OCI-LY7 (cell line): ENCODE results near the gene CXCL12. TPM values are rescaled to one million over a fixed set of nuclear protein-coding genes. Genes with fewer than 3 reads are reported as not detected.

Experiments
- BruUV-seq: library from RNA; stranded (reverse); fragments of 400-500 nt; replicated peaks from 2 replicates; lab custom pipeline; 2021; lab: Mats Ljungman, UMichigan
- CTCF ChIA-PET: fragments of 300-600 bp; sonication (Branson Sonifier 250); formaldehyde crosslinking; loops from one replicate; lab custom pipeline; 2022; ENCODE audit warnings: antibody characterized with exemption; ENCODE audit not compliant: unreplicated experiment; lab: Charles Lee
- POLR2A ChIA-PET: fragments of 300-600 bp; sonication (Branson Sonifier 250); formaldehyde crosslinking; loops from one replicate; lab custom pipeline; 2022; ENCODE audit warnings: antibody characterized with exemption; lab: Charles Lee
- DNase-seq: peaks from one replicate; pipeline ENCODE4 v3.0.0-alpha.2; 2015; ENCODE audit warnings: low spot score
- H2AFZ ChIP-seq: fragments of 200-600 bp; sonication (generic), shearing (Covaris generic); 2 replicates; pipeline ENCODE4 v1.6.1; 2014; ENCODE audit warnings: mild to moderate bottlenecking, antibody characterized with exemption, low read length, moderate library complexity
- H3K27ac ChIP-seq: fragments of 200-600 bp; sonication (generic); 2 replicates; pipeline ENCODE4 v1.5.1; 2014; ENCODE audit warnings: mixed run types, low read depth, mild to moderate bottlenecking, moderate library complexity, low read length, inconsistent platforms; ENCODE audit not compliant: poor library complexity, severe bottlenecking
- H3K36me3 ChIP-seq: fragments of 200-600 bp; sonication (generic); 2 replicates; pipeline ENCODE4 v1.6.1; 2014; ENCODE audit warnings: mild to moderate bottlenecking, antibody characterized with exemption, low read length, moderate library complexity, mixed read lengths; ENCODE audit not compliant: insufficient read depth
- H3K4me1 ChIP-seq: fragments of 200-600 bp; sonication (generic); 2 replicates; pipeline ENCODE4 v1.5.1; 2014; ENCODE audit warnings: mild to moderate bottlenecking, low read length; ENCODE audit not compliant: insufficient read depth, poor library complexity, severe bottlenecking
- H3K4me2 ChIP-seq: fragments of 200-600 bp; sonication (generic); 2 replicates; pipeline ENCODE4 v1.6.1; 2014; ENCODE audit warnings: mild to moderate bottlenecking, low read length
- H3K4me3 ChIP-seq: fragments of 200-600 bp; sonication (generic); 2 replicates; pipeline ENCODE4 v1.5.1; 2014; ENCODE audit warnings: mild to moderate bottlenecking, low read depth, low read length; ENCODE audit not compliant: poor library complexity, severe bottlenecking
- H3K79me2 ChIP-seq: fragments of 200-600 bp; sonication (generic); 2 replicates; pipeline ENCODE4 v1.6.1; 2016; ENCODE audit warnings: low read depth, mild to moderate bottlenecking, low read length, moderate library complexity, mixed read lengths; ENCODE audit not compliant: insufficient read depth
- H3K9me2 ChIP-seq: fragments of 200-600 bp; sonication (generic); 2 replicates; pipeline ENCODE4 v1.6.1; 2016; ENCODE audit warnings: mild to moderate bottlenecking, low read length, mixed read lengths; ENCODE audit not compliant: insufficient read depth
- H3K9me3 ChIP-seq: fragments of 200-600 bp; sonication (generic); 2 replicates; pipeline ENCODE4 v1.6.1; 2014; ENCODE audit warnings: mild to moderate bottlenecking, mixed run types, low read length, mixed read lengths
- H4K20me1 ChIP-seq: fragments of 200-600 bp; sonication (generic); 2 replicates; pipeline ENCODE4 v1.6.1; 2014; ENCODE audit warnings: mild to moderate bottlenecking, antibody characterized with exemption, low read length, moderate library complexity, mixed read lengths; ENCODE audit not compliant: insufficient read depth
- CTCF ChIP-seq: fragments of 200-600 bp; sonication (generic); conservative IDR thresholded peaks from 2 replicates; pipeline ENCODE4 v1.5.1; 2014; ENCODE audit warnings: mild to moderate bottlenecking, antibody characterized with exemption, low read length, moderate library complexity, mixed read lengths
- EZH2phosphoT487 ChIP-seq: fragments of 200-600 bp; sonication (generic); IDR thresholded peaks from 2 replicates; pipeline ENCODE4 v1.6.1; 2018; ENCODE audit warnings: low read depth, borderline replicate concordance, mild to moderate bottlenecking, mixed run types, antibody characterized with exemption, low read length, moderate library complexity, mixed read lengths
- intact Hi-C: fragments of 100-400 bp; cut with micrococcal nuclease; formaldehyde crosslinking; loops from one replicate; pipeline ENCODE4 v1.10.0; 2022; ENCODE audit not compliant: unreplicated experiment
- total RNA-seq, 2 experiments: library from RNA; depleted of rRNA in 1 of 2; stranded (reverse); fragments of >200 nt in 1 of 2; shearing (Covaris generic) in 1 of 2; gene quantifications; 2 replicates each; pipeline ENCODE4 v1.2.3, GENCODE V29; 2014 to 2022

Gene CXCL12
- total RNA-seq, 2 experiments from 2014 or later = not detected

- Histone ChIP-seq H4K20me1 (no peaks in the 10 kb centered on the region), H3K9me2 (no peaks in the 10 kb centered on the region), H3K79me2 (no peaks in the 10 kb centered on the region), H3K4me1 (no peaks in the 10 kb centered on the region), H3K27ac (no peak overlapping the region), H3K4me3 (no peak overlapping the region), H2AFZ (no peak overlapping the region), H3K36me3 (no peaks in the 10 kb centered on the region), H3K4me2 (no peak overlapping the region), H3K9me3 (no peaks in the 10 kb centered on the region)
- no TSS peak for BruUV-seq
- no peak for TF ChIP-seq CTCF
- no peak for TF ChIP-seq EZH2phosphoT487
- CTCF ChIA-PET = no interaction called here
- POLR2A ChIA-PET = interaction anchor here (0.7 to 1.1 kb wide), 2 partner anchors 10 to 102 kb away, joined by 3 read pairs; no protein-coding TSS in a partner anchor
- intact Hi-C loops = no loop called here
- no peak for DNase-seq
Observed at GRCh38 chr10:44335330-44336021, 49.4 kb downstream of the CXCL12 start.

- H3K4me1 ChIP-seq = no peaks in the 10 kb centered on the region
- H4K20me1 ChIP-seq = no peaks in the 10 kb centered on the region
- no peaks in the 10 kb centered on the region for H3K9me3 ChIP-seq
- no peak overlapping the region for H3K27ac ChIP-seq
- BruUV-seq = no TSS peak
- TF ChIP-seq EZH2phosphoT487 (no peak), CTCF (no peak)
- H3K4me3 ChIP-seq = no peak overlapping the region
- no peaks in the 10 kb centered on the region for H3K79me2 ChIP-seq
- H3K9me2 ChIP-seq = no peaks in the 10 kb centered on the region
- ChIA-PET CTCF (no interaction called here), POLR2A (interaction anchor here (1.1 kb wide), 1 partner anchor 101 kb away, joined by 3 read pairs; no protein-coding TSS in a partner anchor)
- no peaks in the 10 kb centered on the region for H3K36me3 ChIP-seq
- no peak overlapping the region for H3K4me2 ChIP-seq
- no peak overlapping the region for H2AFZ ChIP-seq
- DNase-seq = no peak
- intact Hi-C loops = no loop called here
Observed at GRCh38 chr10:44334621-44335184, 50.2 kb downstream of the CXCL12 start.

GRCh38 chr10:44334091-44334490 lies 50.8 kb downstream of the CXCL12 start:
- Histone ChIP-seq H2AFZ (no peak overlapping the region), H3K9me3 (no peaks in the 10 kb centered on the region), H3K79me2 (no peaks in the 10 kb centered on the region), H4K20me1 (no peaks in the 10 kb centered on the region), H3K4me2 (no peak overlapping the region), H3K27ac (no peak overlapping the region), H3K4me3 (no peak overlapping the region), H3K36me3 (no peaks in the 10 kb centered on the region), H3K4me1 (no peaks in the 10 kb centered on the region), H3K9me2 (no peaks in the 10 kb centered on the region)
- no TSS peak for BruUV-seq
- TF ChIP-seq EZH2phosphoT487 (no peak), CTCF (no peak)
- ChIA-PET POLR2A (interaction anchor here (1.1 kb wide), 1 partner anchor 100 kb away, joined by 3 read pairs; no protein-coding TSS in a partner anchor), CTCF (no interaction called here)
- intact Hi-C loops = no loop called here
- no peak for DNase-seq
